ENCODE results near the gene PLB1.

DNA sequence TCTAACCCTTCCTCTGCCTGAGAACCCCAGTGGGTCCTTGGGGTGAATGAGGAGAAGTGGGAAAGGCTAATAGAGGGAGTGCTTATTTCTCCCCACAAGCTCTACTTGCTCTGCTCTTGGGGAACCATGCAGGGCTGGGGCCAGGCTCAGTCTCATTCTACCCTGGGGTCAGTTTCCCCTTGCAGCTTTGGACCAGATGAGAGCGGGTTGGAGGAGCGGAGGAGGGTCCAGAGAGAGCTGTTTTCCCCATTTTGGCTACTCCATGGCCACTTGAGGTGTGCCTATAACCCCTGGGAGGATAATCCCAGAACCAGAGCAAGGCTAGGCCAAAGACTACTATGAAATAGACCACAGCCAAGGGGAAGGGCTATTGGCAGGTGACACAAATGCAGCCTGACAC lies 29.6 kb downstream of the PLB1 start:
- TF ChIP-seq REST (IDR thresholded peaks at IDR 0.05; ENCODE audit: insufficient replicate concordance, low read depth) (no peak), CTCF (IDR thresholded peaks at IDR 0.05; ENCODE audit: insufficient read depth, low read length) (no peak)
